Smooth muscle cell (in vitro differentiated cells): ENCODE measurements around the gene NAT14. TPM values are rescaled to one million over a fixed set of nuclear protein-coding genes. Genes with fewer than 3 reads are reported as not detected.

ENCODE experiments used
- DNase-seq: peaks from one replicate; lab custom pipeline; 2025; ENCODE audit not compliant: unreplicated experiment; lab: John Stamatoyannopoulos, UW
- H2AFZ ChIP-seq: fragments of 200-600 bp; sonication (generic); 2 replicates; pipeline ENCODE4 v1.6.0; 2016; ENCODE audit warnings: antibody characterized with exemption, low read depth, mild to moderate bottlenecking
- H3F3A ChIP-seq: fragments of 200-600 bp; sonication (generic); 2 replicates; pipeline ENCODE4 v1.6.0; 2017; ENCODE audit warnings: antibody characterized with exemption, low read depth
- H3K27ac ChIP-seq: fragments of 200-600 bp; sonication (generic); 2 replicates; pipeline ENCODE4 v1.5.1; 2016; ENCODE audit warnings: low read depth, mild to moderate bottlenecking
- H3K27me3 ChIP-seq: fragments of 200-600 bp; sonication (generic); 2 replicates; pipeline ENCODE4 v1.6.1; 2016; ENCODE audit warnings: low read depth, mild to moderate bottlenecking
- H3K36me3 ChIP-seq: fragments of 200-600 bp; sonication (generic); 2 replicates; pipeline ENCODE4 v1.5.1; 2016; ENCODE audit warnings: low read depth
- H3K4me1 ChIP-seq: fragments of 200-600 bp; sonication (generic); 2 replicates; pipeline ENCODE4 v1.5.1; 2016; ENCODE audit warnings: low read depth
- H3K4me2 ChIP-seq: fragments of 200-600 bp; sonication (generic); 2 replicates; pipeline ENCODE4 v1.6.0; 2016; ENCODE audit warnings: mild to moderate bottlenecking
- H3K4me3 ChIP-seq: fragments of 200-600 bp; sonication (generic); 2 replicates; pipeline ENCODE4 v1.5.1; 2016; ENCODE audit warnings: mild to moderate bottlenecking
- H3K79me2 ChIP-seq: fragments of 200-600 bp; sonication (generic); 2 replicates; pipeline ENCODE4 v1.6.0; 2016; ENCODE audit warnings: low read depth, mild to moderate bottlenecking
- H3K9ac ChIP-seq: fragments of 200-600 bp; sonication (generic); 2 replicates; pipeline ENCODE4 v1.6.0; 2016; ENCODE audit warnings: low read depth
- H3K9me3 ChIP-seq: fragments of 200-600 bp; sonication (generic); replicated peaks from 2 replicates; pipeline ENCODE4 v1.5.1; 2016; ENCODE audit warnings: low read depth
- H4K20me1 ChIP-seq: fragments of 200-600 bp; sonication (generic); 2 replicates; pipeline ENCODE4 v1.6.0; 2016; ENCODE audit warnings: low read depth
- WGBS: methylation state at CpG from one replicate; pipeline ENCODE4 v1.1.7; 2016; ENCODE audit warnings: low lambda C conversion rate; 5-methylcytosine and 5-hydroxymethylcytosine counted together
- polyA plus RNA-seq: library from polyadenylated mRNA; unstranded; fragments of >200 nt; fragmentation: Nextera tagmentation; extraction: Ambion mirVana; gene quantifications from 2 replicates; pipeline ENCODE4 v1.2.1, GENCODE V29; 2016
- total RNA-seq: library from RNA; depleted of rRNA; stranded (reverse); fragments of >200 nt; gene quantifications from 2 replicates; pipeline ENCODE4 v1.2.3, GENCODE V29; 2014
- TF ChIP-seq, protein P1 (sequence below): fragments of 200-600 bp; sonication (generic); IDR thresholded peaks from 2 replicates; pipeline ENCODE4 v1.5.1; 2017; ENCODE audit warnings: borderline replicate concordance, mild to moderate bottlenecking, antibody characterized with exemption; ENCODE audit not compliant: insufficient read depth, poor library complexity, severe bottlenecking

The NAT14 gene
- total and polyA plus RNA-seq, 2 experiments from 2014 or later: 14.3 to 67.5 TPM

DNA sequence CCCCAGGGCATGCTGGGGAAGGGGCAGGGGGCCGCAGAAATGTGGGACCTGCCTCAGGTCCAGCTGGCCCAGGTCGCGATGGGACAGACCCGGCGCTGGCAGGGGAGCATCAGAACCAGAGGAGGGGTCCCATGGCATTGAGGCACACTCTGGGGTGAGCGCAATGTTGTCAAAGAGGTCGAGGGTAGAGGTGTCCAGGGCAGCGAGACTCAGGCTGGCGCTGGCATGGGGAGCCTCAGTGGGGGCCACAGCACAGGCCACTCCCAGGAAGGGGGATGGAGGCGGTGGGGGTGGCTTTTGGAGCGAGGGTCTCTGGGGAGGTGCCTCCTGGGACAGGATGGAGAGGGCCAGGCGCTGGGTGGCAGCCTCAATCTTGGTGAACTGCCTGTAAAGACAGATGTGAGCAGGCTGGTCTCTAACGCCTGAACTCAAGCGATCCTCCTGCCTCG lies 21.4 kb upstream of the NAT14 start:
- Histone ChIP-seq H4K20me1 (peaks cover 16% of the 10 kb centered on the region), H3K4me1 (peaks cover 4% of the 10 kb centered on the region), H3K36me3 (no peaks in the 10 kb centered on the region), H3K27ac (no peak overlapping the region), H2AFZ (no peak overlapping the region), H3F3A (peaks cover 12% of the 10 kb centered on the region), H3K4me3 (no peak overlapping the region), H3K4me2 (no peak overlapping the region), H3K9me3 (no peaks in the 10 kb centered on the region), H3K9ac (no peak overlapping the region), H3K79me2 (no peaks in the 10 kb centered on the region), H3K27me3 (peaks cover 14% of the 10 kb centered on the region)
- no peak for DNase-seq
- TF ChIP-seq, protein P1, sequence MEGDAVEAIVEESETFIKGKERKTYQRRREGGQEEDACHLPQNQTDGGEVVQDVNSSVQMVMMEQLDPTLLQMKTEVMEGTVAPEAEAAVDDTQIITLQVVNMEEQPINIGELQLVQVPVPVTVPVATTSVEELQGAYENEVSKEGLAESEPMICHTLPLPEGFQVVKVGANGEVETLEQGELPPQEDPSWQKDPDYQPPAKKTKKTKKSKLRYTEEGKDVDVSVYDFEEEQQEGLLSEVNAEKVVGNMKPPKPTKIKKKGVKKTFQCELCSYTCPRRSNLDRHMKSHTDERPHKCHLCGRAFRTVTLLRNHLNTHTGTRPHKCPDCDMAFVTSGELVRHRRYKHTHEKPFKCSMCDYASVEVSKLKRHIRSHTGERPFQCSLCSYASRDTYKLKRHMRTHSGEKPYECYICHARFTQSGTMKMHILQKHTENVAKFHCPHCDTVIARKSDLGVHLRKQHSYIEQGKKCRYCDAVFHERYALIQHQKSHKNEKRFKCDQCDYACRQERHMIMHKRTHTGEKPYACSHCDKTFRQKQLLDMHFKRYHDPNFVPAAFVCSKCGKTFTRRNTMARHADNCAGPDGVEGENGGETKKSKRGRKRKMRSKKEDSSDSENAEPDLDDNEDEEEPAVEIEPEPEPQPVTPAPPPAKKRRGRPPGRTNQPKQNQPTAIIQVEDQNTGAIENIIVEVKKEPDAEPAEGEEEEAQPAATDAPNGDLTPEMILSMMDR: no peak
- 80% methylated on average over 11 of the region's 15 CpGs for WGBS

GRCh38 chr19:55464039-55464661 lies 20.8 kb upstream of the NAT14 start:
- TF ChIP-seq, protein P1: no peak
- peaks cover 12% of the 10 kb centered on the region for H3F3A ChIP-seq
- H3K9me3 ChIP-seq: no peaks in the 10 kb centered on the region
- H3K36me3 ChIP-seq: no peaks in the 10 kb centered on the region
- H3K4me3 ChIP-seq: no peak overlapping the region
- H2AFZ ChIP-seq: no peak overlapping the region
- no peak overlapping the region for H3K4me2 ChIP-seq
- 85% methylated on average over 16 of the region's 23 CpGs for WGBS
- no peak overlapping the region for H3K27ac ChIP-seq
- DNase-seq: no peak
- peaks cover 14% of the 10 kb centered on the region for H3K27me3 ChIP-seq
- no peaks in the 10 kb centered on the region for H3K79me2 ChIP-seq
- H3K9ac ChIP-seq: no peak overlapping the region
- H4K20me1 ChIP-seq: peaks cover 11% of the 10 kb centered on the region
- H3K4me1 ChIP-seq: peaks cover 4% of the 10 kb centered on the region

DNA sequence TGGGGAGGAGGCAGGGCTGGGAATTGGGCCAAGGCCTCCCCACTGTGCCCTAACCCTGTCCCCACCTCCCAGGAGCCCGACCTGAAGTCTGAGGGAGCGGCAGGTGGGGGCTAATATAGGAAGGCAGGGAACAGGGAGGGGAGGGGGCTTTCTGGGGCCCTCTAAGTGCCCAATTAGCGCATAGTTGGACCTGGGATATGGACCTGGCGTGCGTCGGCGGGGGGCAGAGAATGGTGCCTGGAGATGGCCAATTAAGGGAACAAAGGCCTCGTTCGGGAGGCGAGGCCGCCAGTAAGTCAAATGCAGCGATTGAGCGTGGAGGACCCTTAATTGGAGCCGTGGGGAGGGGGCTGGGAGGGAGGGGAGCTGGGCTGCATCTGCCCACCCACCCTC lies 20.3 kb upstream of the NAT14 start, which contains the start of gene C19orf85:
Gene C19orf85, minus strand, starts transcription at position 90 of the 393 bp plus-strand sequence. CDS start 197 bp downstream, outside the sequence.
- DNase-seq: no peak
- H3K9ac ChIP-seq: no peak within 1 kb of the TSS

More for the DNA sequence above, 20.3 kb upstream of the NAT14 start, which contains the start of gene C19orf85:
- peaks cover 4% of the 10 kb centered on the region for H3K4me1 ChIP-seq
- no peaks in the 10 kb centered on the region for H3K79me2 ChIP-seq
- no peaks in the 10 kb centered on the region for H3K36me3 ChIP-seq
- no peak within 1 kb of the TSS for H3K4me3 ChIP-seq
- 58% methylated on average over 14 of the region's 14 CpGs for WGBS
- H3K9me3 ChIP-seq: no peaks in the 10 kb centered on the region
- TF ChIP-seq, protein P1: no peak
- H3K27ac ChIP-seq: no peak within 1 kb of the TSS
- H2AFZ ChIP-seq: no peak within 1 kb of the TSS
- no peak within 1 kb of the TSS for H3K4me2 ChIP-seq
- H4K20me1 ChIP-seq: peaks cover 6% of the 10 kb centered on the region
- H3F3A ChIP-seq: peaks cover 12% of the 10 kb centered on the region
- peaks cover 14% of the 10 kb centered on the region for H3K27me3 ChIP-seq
